Measurements from ENCODE around the gene PFKL.

Gene PFKL

DNA sequence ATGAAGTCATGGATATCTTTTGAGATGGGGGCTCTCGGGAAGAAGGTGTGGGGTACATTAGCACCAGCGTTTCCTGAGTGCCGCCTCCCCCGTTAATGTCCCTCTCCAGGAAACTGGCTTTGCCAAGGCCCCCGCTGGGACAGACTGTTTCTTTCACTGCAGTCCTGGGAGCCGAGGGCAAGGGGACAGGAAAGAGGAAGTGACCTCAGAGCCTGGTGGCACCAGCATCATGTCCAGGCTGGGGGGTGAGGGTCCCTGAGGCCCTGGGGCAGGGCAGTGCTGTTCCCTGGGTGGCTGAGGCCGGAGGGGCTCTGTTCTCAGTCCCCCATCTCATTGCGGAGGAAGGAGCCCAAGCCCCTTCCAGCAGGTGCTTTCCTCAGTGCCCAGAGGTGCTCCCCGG is 5.8 kb downstream of the PFKL start:
- H3K27ac Mint-ChIP-seq: no peak overlapping the region
- no peaks in the 10 kb centered on the region for H3K9me3 Mint-ChIP-seq
- no peak overlapping the region for H3K4me3 Mint-ChIP-seq
- intact Hi-C loops (cut with micrococcal nuclease): no loop called here
- H3K36me3 Mint-ChIP-seq (ENCODE audit: low read depth): peaks cover 100% of the 10 kb centered on the region
- H3K4me1 Mint-ChIP-seq (ENCODE audit: low read depth): peaks cover 47% of the 10 kb centered on the region
- no peaks in the 10 kb centered on the region for H3K27me3 Mint-ChIP-seq

DNA sequence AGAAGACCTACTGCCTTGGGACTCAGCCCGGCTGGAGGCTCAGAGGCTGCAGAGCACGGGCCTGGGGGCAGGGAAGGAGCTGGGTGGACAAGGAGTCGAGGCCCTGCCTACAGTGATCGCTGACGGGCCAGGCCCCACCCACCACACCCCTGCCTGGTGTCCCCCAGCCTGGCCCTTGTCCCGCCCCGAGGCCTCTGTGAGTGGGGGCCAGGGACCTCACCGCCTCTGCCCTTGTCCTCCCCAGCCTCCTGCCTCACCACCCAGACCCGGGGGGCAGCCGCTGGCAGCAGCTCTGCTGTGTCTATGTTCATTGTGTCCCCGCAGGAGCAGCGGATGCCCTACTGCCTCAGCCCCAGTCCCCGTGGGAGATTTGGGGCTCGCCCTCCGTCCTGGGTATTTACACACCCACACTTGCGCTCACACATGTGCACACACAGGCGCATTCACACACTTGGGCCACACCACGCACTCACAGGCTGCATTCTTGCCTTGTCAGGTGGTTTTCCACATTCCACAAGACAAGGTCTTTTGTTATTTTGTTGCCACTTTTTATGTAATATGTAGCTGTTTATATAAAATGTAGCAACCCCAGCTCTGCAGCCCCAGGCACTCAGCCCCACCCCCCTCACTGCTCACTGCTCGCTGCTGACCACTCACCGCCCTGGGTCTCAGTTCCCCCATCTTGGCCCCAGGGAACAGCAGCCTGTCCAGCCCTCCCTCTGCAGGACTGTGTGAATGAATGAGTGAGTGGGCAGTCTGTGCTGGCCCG is 7.3 kb downstream of the PFKL start:
- intact Hi-C loops (cut with micrococcal nuclease): no loop called here
- Mint-ChIP-seq H3K4me3 (no peak overlapping the region), H3K4me1 (ENCODE audit: low read depth) (peaks cover 33% of the 10 kb centered on the region), H3K9me3 (no peaks in the 10 kb centered on the region), H3K27me3 (no peaks in the 10 kb centered on the region), H3K27ac (no peak overlapping the region), H3K36me3 (ENCODE audit: low read depth) (peaks cover 100% of the 10 kb centered on the region)

DNA sequence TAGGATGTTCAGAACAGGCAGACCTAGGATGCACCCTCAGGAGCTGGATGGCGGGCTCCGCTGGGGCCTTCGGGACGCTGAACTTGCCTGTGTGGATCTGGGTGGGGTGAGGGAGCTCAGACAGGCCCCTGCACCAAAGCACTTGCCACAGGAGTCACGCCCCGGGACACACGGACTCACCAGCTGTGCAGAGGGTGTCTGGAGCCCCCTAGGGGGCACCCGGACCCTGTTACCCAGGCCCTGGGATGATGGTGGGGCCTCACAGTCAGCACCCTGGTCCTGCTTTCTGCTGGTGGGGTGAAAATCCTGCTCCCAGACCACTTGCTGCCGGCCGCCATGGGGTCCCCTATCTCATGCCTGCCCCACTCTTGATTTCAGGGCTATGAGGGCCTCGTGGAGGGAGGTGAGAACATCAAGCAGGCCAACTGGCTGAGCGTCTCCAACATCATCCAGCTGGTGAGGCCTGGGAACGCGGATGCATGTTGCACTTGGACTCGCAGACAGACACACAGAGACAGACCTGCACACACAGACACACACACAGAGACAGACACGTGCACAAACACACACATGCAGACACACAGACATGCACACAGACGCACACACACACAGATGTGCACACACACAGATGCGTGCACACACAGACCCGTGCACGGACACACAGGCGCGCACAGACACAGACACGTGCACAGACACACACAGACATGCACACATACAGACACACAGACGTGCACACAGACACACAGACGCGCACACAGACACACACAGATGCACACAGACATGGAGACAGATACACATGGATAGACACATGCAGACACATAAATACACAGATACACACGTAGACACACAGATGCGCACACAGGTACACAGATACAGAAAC is 11.0 kb downstream of the PFKL start:
- no peaks in the 10 kb centered on the region for H3K9me3 Mint-ChIP-seq
- no peak overlapping the region for H3K4me3 Mint-ChIP-seq
- intact Hi-C loops (cut with micrococcal nuclease): no loop called here
- H3K27me3 Mint-ChIP-seq: no peaks in the 10 kb centered on the region
- H3K4me1 Mint-ChIP-seq (ENCODE audit: low read depth): no peaks in the 10 kb centered on the region
- no peak overlapping the region for H3K27ac Mint-ChIP-seq
- H3K36me3 Mint-ChIP-seq (ENCODE audit: low read depth): peaks cover 100% of the 10 kb centered on the region

DNA sequence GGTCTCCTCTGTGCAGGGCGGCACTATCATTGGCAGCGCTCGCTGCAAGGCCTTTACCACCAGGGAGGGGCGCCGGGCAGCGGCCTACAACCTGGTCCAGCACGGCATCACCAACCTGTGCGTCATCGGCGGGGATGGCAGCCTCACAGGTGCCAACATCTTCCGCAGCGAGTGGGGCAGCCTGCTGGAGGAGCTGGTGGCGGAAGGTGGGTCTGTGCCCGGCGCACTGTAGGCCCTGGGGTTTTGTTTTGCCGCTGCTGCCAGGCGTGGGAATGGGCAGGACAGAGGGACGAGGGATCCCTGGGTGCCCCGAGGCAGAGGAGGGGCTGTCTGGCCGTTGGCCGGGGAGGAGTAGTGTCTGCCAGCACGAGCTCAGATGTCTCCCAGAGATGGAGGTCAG is 12.2 kb downstream of the PFKL start:
- H3K4me1 Mint-ChIP-seq (ENCODE audit: low read depth): no peaks in the 10 kb centered on the region
- H3K27ac Mint-ChIP-seq: no peak overlapping the region
- peaks cover 100% of the 10 kb centered on the region for H3K36me3 Mint-ChIP-seq (ENCODE audit: low read depth)
- H3K27me3 Mint-ChIP-seq: no peaks in the 10 kb centered on the region
- no peak overlapping the region for H3K4me3 Mint-ChIP-seq
- no peaks in the 10 kb centered on the region for H3K9me3 Mint-ChIP-seq
- intact Hi-C loops (cut with micrococcal nuclease): no loop called here

DNA sequence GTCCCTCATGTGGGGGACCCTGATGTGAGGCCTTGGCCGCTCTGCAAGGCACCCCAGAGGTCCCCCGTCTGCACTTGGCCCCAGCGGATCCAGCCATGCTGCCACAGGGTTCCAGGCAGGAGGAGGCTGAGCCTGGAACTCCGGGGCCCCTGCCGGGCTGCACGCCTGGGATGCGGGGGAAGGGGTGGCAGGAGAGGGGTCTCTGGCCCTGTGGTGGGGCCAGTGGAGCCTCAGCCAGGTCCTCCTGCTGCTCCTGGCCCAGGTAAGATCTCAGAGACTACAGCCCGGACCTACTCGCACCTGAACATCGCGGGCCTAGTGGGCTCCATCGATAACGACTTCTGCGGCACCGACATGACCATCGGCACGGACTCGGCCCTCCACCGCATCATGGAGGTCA is 12.9 kb downstream of the PFKL start:
- H3K9me3 Mint-ChIP-seq: no peaks in the 10 kb centered on the region
- no peaks in the 10 kb centered on the region for H3K27me3 Mint-ChIP-seq
- no peak overlapping the region for H3K27ac Mint-ChIP-seq
- no peaks in the 10 kb centered on the region for H3K4me1 Mint-ChIP-seq (ENCODE audit: low read depth)
- no peak overlapping the region for H3K4me3 Mint-ChIP-seq
- peaks cover 100% of the 10 kb centered on the region for H3K36me3 Mint-ChIP-seq (ENCODE audit: low read depth)
- intact Hi-C loops (cut with micrococcal nuclease): no loop called here

DNA sequence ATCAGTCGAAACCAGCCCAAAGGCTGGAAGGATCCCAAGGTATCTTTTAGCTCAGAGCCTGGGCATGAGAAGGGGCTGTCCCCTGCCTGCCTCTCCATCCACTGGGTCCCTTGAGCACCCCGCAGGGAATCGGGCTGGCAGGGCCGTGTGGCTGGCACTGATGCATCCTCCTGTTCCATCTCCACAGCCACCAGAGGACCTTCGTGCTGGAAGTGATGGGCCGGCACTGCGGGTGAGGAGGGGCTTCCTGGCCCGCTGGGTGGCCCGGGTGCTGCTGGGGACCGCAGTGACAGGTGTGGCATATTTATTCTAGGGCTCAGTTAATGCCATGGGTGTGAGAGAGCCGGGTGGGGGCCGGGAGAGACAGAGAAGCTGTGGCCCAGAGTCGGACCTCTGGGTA is 13.6 kb downstream of the PFKL start:
- intact Hi-C loops (cut with micrococcal nuclease): no loop called here
- no peaks in the 10 kb centered on the region for H3K4me1 Mint-ChIP-seq (ENCODE audit: low read depth)
- peaks cover 100% of the 10 kb centered on the region for H3K36me3 Mint-ChIP-seq (ENCODE audit: low read depth)
- no peak overlapping the region for H3K27ac Mint-ChIP-seq
- H3K4me3 Mint-ChIP-seq: no peak overlapping the region
- H3K9me3 Mint-ChIP-seq: no peaks in the 10 kb centered on the region
- no peaks in the 10 kb centered on the region for H3K27me3 Mint-ChIP-seq

DNA sequence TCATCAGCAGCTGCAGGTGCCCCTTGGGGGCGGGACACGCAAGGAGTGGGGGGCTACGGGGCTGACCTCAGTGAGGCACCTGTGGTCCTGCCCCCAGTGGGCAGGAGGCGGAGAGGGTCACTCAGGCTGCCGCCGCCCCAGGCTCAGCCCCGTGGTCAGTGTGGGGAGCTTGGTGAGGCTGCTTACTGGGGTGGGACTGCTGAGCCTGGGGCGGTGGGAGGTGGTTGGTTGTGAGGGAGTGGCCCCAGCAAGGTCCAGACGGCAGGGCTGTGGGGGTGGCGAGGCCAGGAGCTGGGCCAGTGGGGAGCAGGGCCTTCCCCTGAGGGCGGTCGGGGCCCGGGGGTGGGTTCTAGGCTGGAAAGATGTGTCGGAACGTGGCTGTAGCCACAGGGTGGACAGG is 14.3 kb downstream of the PFKL start:
- no peak overlapping the region for H3K27ac Mint-ChIP-seq
- peaks cover 100% of the 10 kb centered on the region for H3K36me3 Mint-ChIP-seq (ENCODE audit: low read depth)
- no peak overlapping the region for H3K4me3 Mint-ChIP-seq
- no peaks in the 10 kb centered on the region for H3K4me1 Mint-ChIP-seq (ENCODE audit: low read depth)
- intact Hi-C loops (cut with micrococcal nuclease): no loop called here
- no peaks in the 10 kb centered on the region for H3K27me3 Mint-ChIP-seq
- H3K9me3 Mint-ChIP-seq: no peaks in the 10 kb centered on the region

DNA sequence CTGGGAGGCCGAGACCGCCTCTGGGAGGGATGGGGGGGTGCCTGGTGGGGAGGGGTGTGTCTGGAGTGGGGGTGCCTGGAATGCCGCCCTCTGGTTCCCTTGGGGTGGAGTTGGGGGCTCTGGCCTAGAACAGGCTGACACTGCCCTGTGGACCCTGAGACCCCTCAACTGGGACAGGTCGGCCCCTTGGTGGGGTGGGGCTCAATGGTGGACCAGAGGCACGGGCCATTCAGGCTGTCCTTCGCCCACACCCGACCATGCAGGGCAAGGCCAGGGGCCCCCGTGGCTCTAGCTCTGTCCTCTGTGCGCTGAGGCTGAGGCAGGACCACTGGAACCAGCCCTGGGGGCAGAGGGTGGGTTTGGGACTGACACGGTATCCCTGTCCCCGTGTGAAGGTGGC is 14.7 kb downstream of the PFKL start:
- peaks cover 100% of the 10 kb centered on the region for H3K36me3 Mint-ChIP-seq (ENCODE audit: low read depth)
- H3K4me3 Mint-ChIP-seq: no peak overlapping the region
- H3K27ac Mint-ChIP-seq: no peak overlapping the region
- H3K9me3 Mint-ChIP-seq: no peaks in the 10 kb centered on the region
- intact Hi-C loops (cut with micrococcal nuclease): no loop called here
- no peaks in the 10 kb centered on the region for H3K4me1 Mint-ChIP-seq (ENCODE audit: low read depth)
- H3K27me3 Mint-ChIP-seq: no peaks in the 10 kb centered on the region

DNA sequence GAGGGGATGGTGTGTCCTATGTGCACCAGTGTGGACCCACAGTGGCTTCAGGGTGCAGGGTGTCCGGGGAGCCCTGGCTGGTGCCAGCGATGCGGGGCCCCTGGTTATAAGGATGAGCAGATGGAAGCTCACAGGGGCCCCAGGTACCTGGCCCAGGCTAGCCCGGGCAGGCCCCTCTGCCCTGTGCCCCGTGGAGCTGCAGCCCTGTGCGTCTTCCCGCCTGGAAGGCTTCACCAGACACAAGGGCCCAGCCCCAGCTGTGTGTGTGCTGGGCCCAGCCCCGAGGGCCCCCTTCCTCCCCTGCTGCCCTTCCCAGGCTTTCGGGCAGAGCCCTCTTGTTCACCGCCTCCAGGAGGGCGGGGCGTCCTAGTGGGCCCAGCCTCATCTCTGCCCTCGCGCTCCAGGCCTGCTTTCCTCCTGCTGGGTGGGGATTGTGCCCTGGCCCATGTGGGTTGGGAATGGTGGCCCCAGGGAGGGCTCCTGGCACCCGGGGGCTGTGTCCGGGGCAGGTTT is 15.9 kb downstream of the PFKL start:
- Mint-ChIP-seq H3K9me3 (no peaks in the 10 kb centered on the region), H3K36me3 (ENCODE audit: low read depth) (peaks cover 100% of the 10 kb centered on the region), H3K4me3 (no peak overlapping the region), H3K27ac (no peak overlapping the region), H3K27me3 (no peaks in the 10 kb centered on the region), H3K4me1 (ENCODE audit: low read depth) (no peaks in the 10 kb centered on the region)
- intact Hi-C loops (cut with micrococcal nuclease): no loop called here

DNA sequence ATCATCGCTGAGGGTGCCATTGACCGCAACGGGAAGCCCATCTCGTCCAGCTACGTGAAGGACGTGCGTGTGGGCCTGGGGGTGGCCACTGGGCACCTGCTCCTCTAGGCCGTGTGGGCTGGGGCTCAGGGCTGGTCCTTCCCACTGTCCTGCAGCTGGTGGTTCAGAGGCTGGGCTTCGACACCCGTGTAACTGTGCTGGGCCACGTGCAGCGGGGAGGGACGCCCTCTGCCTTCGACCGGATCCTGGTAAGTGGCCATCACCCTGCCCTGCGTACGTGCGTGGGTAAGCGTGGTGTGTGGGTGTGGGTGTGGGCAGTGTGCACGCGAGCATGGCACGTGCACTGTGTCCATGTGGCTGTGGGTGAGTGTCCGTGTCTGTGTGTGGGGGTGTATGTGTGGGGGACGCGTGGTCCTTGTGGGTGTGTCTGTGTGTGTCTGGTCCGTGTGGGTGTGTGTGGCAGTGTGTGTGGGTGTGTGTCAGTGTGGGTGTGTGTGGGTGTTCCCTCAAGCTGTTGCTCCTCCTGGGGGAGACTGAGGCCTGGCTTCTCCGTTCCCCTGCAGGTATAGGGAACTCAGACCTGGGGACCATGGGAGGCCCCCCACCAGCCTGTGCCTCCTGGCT is 16.5 kb downstream of the PFKL start:
- intact Hi-C loops (cut with micrococcal nuclease): no loop called here
- Mint-ChIP-seq H3K36me3 (ENCODE audit: low read depth) (peaks cover 100% of the 10 kb centered on the region), H3K4me1 (ENCODE audit: low read depth) (no peaks in the 10 kb centered on the region), H3K9me3 (no peaks in the 10 kb centered on the region), H3K27ac (no peak overlapping the region), H3K27me3 (no peaks in the 10 kb centered on the region), H3K4me3 (no peak overlapping the region)

DNA sequence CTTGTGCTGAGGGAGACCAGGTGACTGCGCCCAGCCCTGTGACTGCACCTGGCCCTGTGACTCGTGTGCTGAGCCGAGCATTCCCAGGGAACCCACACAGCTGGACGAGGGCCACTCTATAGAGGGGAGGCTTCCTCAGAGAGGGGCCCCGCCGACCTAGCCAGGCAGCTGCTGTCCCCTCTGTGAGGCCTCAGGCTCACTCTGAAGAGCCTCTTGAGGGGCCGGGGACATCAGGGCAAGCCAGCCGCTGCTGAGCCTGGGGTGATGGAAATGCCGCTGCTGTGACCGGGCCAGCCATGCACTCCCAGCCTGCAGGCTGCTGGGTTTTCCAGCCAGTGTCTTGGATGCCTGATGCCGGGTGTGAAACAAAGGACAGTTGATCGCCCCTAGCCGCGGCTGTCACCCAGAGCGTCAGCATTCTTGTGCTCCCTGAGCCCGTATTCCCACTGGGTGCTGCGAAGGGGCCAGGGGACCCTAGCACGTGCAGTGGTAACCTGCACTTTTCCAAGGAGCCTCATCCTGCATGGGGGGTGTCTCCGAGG is 17.5 kb downstream of the PFKL start:
- Mint-ChIP-seq H3K9me3 (no peaks in the 10 kb centered on the region), H3K4me3 (no peak overlapping the region), H3K4me1 (ENCODE audit: low read depth) (no peaks in the 10 kb centered on the region), H3K36me3 (ENCODE audit: low read depth) (peaks cover 100% of the 10 kb centered on the region), H3K27ac (no peak overlapping the region), H3K27me3 (no peaks in the 10 kb centered on the region)
- intact Hi-C loops (cut with micrococcal nuclease): no loop called here

DNA sequence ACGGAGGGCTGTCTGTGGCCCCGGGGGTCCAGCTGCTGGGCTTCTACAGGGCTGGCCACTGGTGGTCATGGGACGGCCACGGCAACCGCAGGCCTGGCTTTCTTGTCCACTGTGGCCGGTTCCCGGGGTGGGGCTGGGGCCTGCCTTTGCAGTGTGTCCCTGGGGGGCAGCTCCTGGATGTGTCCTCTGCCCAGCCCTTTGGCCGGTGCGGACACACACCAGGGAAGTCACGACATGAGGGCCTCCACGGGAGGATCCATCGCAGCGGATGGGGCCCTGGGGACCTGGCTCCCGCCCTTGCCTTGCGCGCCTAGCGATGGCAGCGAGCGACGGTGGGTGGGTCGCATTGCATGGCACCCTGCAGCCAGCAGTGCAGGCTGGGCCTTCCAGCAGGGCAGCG is 18.0 kb downstream of the PFKL start:
- Mint-ChIP-seq H3K4me1 (ENCODE audit: low read depth) (no peaks in the 10 kb centered on the region), H3K36me3 (ENCODE audit: low read depth) (peaks cover 100% of the 10 kb centered on the region), H3K4me3 (no peak overlapping the region), H3K9me3 (no peaks in the 10 kb centered on the region), H3K27me3 (no peaks in the 10 kb centered on the region), H3K27ac (no peak overlapping the region)
- intact Hi-C loops (cut with micrococcal nuclease): no loop called here

DNA sequence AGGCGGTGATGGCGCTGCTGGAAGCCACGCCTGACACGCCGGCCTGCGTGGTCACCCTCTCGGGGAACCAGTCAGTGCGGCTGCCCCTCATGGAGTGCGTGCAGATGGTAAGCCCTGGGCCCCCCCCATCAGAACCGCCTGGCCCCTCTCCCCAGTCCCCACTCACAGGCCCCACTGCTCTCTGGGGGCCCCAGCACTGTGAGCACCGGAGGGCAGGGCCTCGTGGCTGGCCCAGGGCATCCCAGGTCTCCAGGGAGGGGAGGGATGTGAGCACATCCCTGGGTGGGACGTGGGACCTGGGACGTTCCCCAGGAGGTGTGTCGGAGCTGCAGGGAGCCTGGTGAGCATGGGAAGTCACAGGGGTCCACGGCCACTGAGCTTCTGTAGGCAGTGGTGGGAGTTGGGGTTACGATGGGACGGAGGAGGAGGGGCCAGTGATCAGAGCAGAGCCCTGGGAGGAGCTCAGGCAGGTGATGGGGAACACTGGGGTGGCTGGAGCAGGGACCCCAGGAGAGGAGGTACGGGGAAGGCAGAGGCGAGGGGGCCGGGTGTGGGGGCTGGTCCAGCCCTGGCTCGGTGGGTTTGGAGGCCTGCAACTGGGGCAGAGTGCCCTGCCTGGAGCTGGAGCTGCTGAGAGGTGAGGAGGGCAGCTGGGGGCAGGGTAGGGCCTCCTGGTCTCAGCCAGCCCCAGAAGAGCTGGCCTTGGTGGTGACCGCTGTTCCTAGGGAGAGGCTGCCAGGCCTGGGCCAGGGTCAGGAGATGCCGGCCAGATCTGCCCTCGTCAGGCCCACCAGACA is 18.8 kb downstream of the PFKL start:
- Mint-ChIP-seq H3K9me3 (no peaks in the 10 kb centered on the region), H3K4me1 (ENCODE audit: low read depth) (no peaks in the 10 kb centered on the region), H3K4me3 (no peak overlapping the region), H3K27ac (no peak overlapping the region), H3K36me3 (ENCODE audit: low read depth) (peaks cover 100% of the 10 kb centered on the region), H3K27me3 (no peaks in the 10 kb centered on the region)
- intact Hi-C loops (cut with micrococcal nuclease): no loop called here

Measured in dendritic cell treated with granulocyte-macrophage colony-stimulating factor and Interleukin-4, amounts not matched to agents 40 ng/mL and 50 ng/mL, for 4 days (primary cell).